Mesendoderm (in vitro differentiated cells): Measurements from ENCODE around the gene HOTAIR.

Experiments
- DNase-seq: peaks from one replicate; pipeline ENCODE4 v3.0.0; 2013
- H2AK5ac ChIP-seq: 2 replicates; pipeline ENCODE4 v1.6.1; 2013; ENCODE audit warnings: low read length, inconsistent platforms
- H2BK120ac ChIP-seq: 2 replicates; pipeline ENCODE4 v1.6.1; 2013; ENCODE audit warnings: low read depth, mild to moderate bottlenecking, low read length, moderate library complexity, mixed read lengths
- H2BK15ac ChIP-seq: replicated peaks from 2 replicates; pipeline ENCODE4 v1.6.1; 2013; ENCODE audit warnings: low read depth, mild to moderate bottlenecking, moderate library complexity
- H2BK5ac ChIP-seq: 2 replicates; pipeline ENCODE4 v1.6.1; 2013; ENCODE audit warnings: low read length, inconsistent platforms
- H3K18ac ChIP-seq: 2 replicates; pipeline ENCODE4 v1.6.1; 2013; ENCODE audit warnings: mild to moderate bottlenecking, low read length, mixed read lengths
- H3K23ac ChIP-seq: one replicate; pipeline ENCODE4 v1.6.1; 2013; ENCODE audit warnings: low read length
- H3K27ac ChIP-seq: 2 replicates; pipeline ENCODE4 v1.5.1; 2013; ENCODE audit warnings: low read depth, mild to moderate bottlenecking, inconsistent platforms, low read length, moderate library complexity
- H3K27me3 ChIP-seq: 2 replicates; pipeline ENCODE4 v1.6.1; 2013; ENCODE audit warnings: low read length, control low read depth, mild to moderate bottlenecking, inconsistent platforms; ENCODE audit not compliant: insufficient read depth, poor library complexity
- H3K36me3 ChIP-seq: 2 replicates; pipeline ENCODE4 v1.6.1; 2013; ENCODE audit warnings: low read length, inconsistent platforms; ENCODE audit not compliant: control insufficient read depth, insufficient read depth
- H3K4ac ChIP-seq: one replicate; pipeline ENCODE4 v1.6.1; 2013; ENCODE audit warnings: low read depth, mild to moderate bottlenecking, low read length, moderate library complexity
- H3K4me1 ChIP-seq: 2 replicates; pipeline ENCODE4 v1.6.1; 2013; ENCODE audit warnings: low read depth, low read length, inconsistent platforms; ENCODE audit not compliant: control insufficient read depth
- H3K4me2 ChIP-seq: 2 replicates; pipeline ENCODE4 v1.6.1; 2013; ENCODE audit warnings: low read length
- H3K4me3 ChIP-seq: 2 replicates; pipeline ENCODE4 v1.5.1; 2013; ENCODE audit warnings: mild to moderate bottlenecking, low read length
- H3K56ac ChIP-seq: one replicate; pipeline ENCODE4 v1.6.1; 2013; ENCODE audit warnings: low read length
- H3K79me1 ChIP-seq: 2 replicates; pipeline ENCODE4 v1.6.1; 2013; ENCODE audit warnings: low read length, inconsistent platforms
- H3K79me2 ChIP-seq: 2 replicates; pipeline ENCODE4 v1.6.1; 2013; ENCODE audit warnings: mild to moderate bottlenecking, low read length; ENCODE audit not compliant: control insufficient read depth, insufficient read depth
- H3K9ac ChIP-seq: 2 replicates; pipeline ENCODE4 v1.6.1; 2013; ENCODE audit warnings: low read length, inconsistent platforms
- H4K5ac ChIP-seq: one replicate; pipeline ENCODE4 v1.6.1; 2013; ENCODE audit warnings: low read length
- H4K8ac ChIP-seq: one replicate; pipeline ENCODE4 v1.6.1; 2013; ENCODE audit warnings: low read depth, mild to moderate bottlenecking, control low read depth, low read length, moderate library complexity
- WGBS: extraction: QIAGEN DNeasy Blood & Tissue Kit; methylation state at CpG from one replicate; pipeline ENCODE4 v1.1.7; 2013; ENCODE audit warnings: low lambda C conversion rate, missing lambda C conversion rate; ENCODE audit not compliant: insufficient coverage; ENCODE audit errors: extremely low coverage; 5-methylcytosine and 5-hydroxymethylcytosine counted together

HOTAIR gene

DNA sequence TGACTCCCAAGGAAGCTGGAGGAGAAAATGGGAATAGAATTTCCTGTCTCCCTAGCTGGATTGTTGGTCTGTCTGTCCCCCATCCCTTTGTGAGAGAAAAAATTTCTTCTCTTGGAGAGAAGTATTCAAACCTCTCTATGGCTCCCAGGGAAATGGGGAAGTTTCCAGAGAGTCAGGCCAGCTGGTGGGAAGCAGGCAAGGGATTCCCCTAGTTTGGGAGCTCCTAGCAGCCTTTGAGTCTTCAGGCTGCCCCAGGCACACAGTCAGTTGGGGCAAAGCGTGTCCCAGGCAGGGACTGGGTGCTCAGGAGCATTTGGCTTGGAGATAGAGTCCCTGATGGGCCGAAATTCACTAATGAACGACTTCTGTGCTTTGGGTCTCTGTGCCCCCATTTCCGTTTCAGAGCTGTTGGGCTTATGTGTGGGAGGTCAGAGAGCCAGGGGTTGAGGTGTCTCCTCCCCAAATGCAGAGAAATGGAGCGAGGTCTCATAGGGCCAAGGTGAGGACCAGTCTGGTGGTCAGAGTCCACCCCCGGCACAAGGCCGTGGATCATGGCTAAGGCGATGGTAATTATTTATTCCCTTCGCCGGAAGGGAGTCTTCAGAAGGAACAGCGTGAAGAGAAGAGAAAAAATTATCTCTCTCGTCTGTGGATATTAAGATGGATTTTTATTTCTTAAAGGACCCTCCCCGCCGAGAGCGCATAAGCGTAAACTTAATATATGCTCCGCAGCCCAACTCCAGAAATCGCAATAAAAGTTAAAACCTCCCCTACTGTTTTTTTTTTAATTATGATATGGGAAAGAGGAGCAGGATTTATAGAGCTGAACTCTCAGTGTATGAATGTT is 18.6 kb upstream of the HOTAIR start:
- no CpG with 5 or more reads among the region's 18 CpGs for WGBS
- Histone ChIP-seq H3K56ac (no peak overlapping the region), H2BK5ac (no peak overlapping the region), H3K27ac (no peak overlapping the region), H2BK15ac (no peak overlapping the region), H3K4me3 (no peak overlapping the region), H3K27me3 (peaks cover 96% of the 10 kb centered on the region), H3K36me3 (no peaks in the 10 kb centered on the region), H3K23ac (no peak overlapping the region), H2AK5ac (no peak overlapping the region), H3K4ac (no peak overlapping the region), H3K79me1 (no peaks in the 10 kb centered on the region), H3K4me2 (no peak overlapping the region), H2BK120ac (no peak overlapping the region), H3K4me1 (no peaks in the 10 kb centered on the region), H4K5ac (no peak overlapping the region), H3K18ac (no peak overlapping the region), H4K8ac (no peak overlapping the region), H3K9ac (no peak overlapping the region), H3K79me2 (no peaks in the 10 kb centered on the region)
- no peak for DNase-seq

DNA sequence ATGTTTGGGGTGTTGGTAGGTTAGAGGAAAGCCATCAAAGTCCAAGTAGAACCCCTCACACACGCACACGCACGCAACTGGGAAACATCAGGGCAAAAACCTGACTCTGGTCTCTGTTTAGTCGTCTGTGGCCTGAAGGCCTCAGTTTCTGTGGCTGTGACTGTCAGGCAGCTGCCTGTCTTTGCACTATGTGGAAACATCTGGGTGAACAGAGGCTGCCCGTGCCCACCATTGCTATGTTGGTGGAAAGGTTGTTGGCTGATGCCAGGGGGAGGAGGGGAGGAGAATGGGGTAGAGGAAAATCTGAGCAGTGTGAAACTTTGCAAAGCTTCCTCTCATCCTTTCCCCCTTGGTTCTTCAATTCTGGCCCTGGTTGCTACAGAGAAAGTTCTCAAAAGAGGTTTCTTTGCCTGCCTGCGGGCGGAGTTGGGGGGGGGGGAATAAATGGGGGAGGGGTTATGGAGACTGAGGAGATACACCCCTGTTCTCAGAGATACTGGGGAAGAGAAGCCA is 17.7 kb upstream of the HOTAIR start:
- no peak overlapping the region for H2BK120ac ChIP-seq
- H2BK15ac ChIP-seq, result no peak overlapping the region
- H4K8ac ChIP-seq, result no peak overlapping the region
- no peaks in the 10 kb centered on the region for H3K36me3 ChIP-seq
- no peaks in the 10 kb centered on the region for H3K79me1 ChIP-seq
- no peaks in the 10 kb centered on the region for H3K79me2 ChIP-seq
- no peak for DNase-seq
- no peak overlapping the region for H4K5ac ChIP-seq
- H3K9ac ChIP-seq, result no peak overlapping the region
- H2BK5ac ChIP-seq, result no peak overlapping the region
- peaks cover 95% of the 10 kb centered on the region for H3K27me3 ChIP-seq
- no peaks in the 10 kb centered on the region for H3K4me1 ChIP-seq
- no peak overlapping the region for H3K23ac ChIP-seq
- H3K4me3 ChIP-seq, result no peak overlapping the region
- H3K27ac ChIP-seq, result no peak overlapping the region
- no CpG with 5 or more reads among the region's 7 CpGs for WGBS
- no peak overlapping the region for H3K18ac ChIP-seq
- no peak overlapping the region for H2AK5ac ChIP-seq
- no peak overlapping the region for H3K4me2 ChIP-seq
- no peak overlapping the region for H3K56ac ChIP-seq
- H3K4ac ChIP-seq, result no peak overlapping the region

DNA sequence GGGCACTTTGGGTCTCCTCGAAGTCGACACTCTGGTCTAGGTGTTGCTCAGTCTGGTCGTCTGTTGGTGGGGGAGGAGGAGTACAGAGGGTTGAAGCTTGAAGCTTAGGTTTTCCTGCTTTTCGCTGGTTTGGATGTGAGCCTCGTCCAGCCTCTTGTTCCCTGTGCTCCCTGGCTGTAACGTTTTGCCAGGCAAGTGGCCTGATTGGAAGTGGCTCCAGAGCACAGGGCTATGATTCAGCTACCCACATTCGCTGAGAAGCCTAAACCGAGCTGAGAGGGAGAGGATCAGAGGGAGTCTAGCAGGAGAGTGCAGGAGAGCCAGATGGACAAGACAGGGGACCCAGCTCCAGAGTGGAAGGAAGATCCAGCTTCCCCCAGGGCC is 16.3 kb upstream of the HOTAIR start:
- H3K79me2 ChIP-seq, result no peaks in the 10 kb centered on the region
- no peak overlapping the region for H3K4me3 ChIP-seq
- H3K27me3 ChIP-seq, result peaks cover 95% of the 10 kb centered on the region
- no peak overlapping the region for H2BK5ac ChIP-seq
- H2BK120ac ChIP-seq, result no peak overlapping the region
- no peak overlapping the region for H3K4me2 ChIP-seq
- H3K56ac ChIP-seq, result no peak overlapping the region
- no peak overlapping the region for H4K8ac ChIP-seq
- H3K4ac ChIP-seq, result no peak overlapping the region
- H3K18ac ChIP-seq, result no peak overlapping the region
- H3K27ac ChIP-seq, result no peak overlapping the region
- no peak for DNase-seq
- no peaks in the 10 kb centered on the region for H3K79me1 ChIP-seq
- no peaks in the 10 kb centered on the region for H3K4me1 ChIP-seq
- H4K5ac ChIP-seq, result no peak overlapping the region
- WGBS, result no CpG with 5 or more reads among the region's 8 CpGs
- H3K23ac ChIP-seq, result no peak overlapping the region
- H3K9ac ChIP-seq, result no peak overlapping the region
- H2BK15ac ChIP-seq, result no peak overlapping the region
- no peaks in the 10 kb centered on the region for H3K36me3 ChIP-seq
- no peak overlapping the region for H2AK5ac ChIP-seq

DNA sequence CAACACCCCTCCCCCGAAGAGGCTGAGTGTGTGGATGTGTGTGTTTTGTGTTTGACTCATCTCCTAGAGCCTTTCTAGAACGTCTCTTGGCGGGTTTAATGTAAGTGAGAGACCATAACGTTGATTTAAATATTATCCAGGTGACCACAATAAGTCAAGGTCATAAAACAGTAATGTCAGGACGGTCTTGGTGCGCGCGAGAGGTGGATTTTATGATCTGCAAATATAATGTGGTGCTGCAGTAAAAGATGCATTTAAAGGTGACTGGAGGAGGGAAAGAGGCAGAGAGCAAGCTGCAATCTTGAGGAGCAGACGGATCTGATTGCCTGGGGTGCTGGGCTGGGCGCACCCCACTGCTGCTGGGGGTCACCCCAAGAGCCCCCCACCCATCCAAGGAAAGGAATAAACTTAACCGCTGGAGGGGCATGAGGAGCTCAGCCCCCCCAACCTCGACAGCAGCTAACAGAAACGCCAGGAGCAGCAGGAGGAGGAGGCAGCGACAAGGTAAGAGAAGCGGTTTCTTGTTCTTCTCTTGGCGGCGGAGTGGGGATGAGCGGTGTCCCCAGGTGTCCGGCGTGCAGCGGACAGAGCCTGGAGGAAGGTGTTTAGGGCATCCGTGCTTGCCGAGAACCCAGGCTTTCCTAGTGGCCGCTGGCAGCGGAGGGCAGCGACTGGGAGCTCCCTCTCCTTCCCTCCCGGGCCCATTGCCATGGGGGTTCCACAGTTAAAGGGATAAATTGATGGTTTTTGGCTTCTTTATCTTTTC is 15.7 kb upstream of the HOTAIR start:
- H4K5ac ChIP-seq, result no peak overlapping the region
- no peak overlapping the region for H3K56ac ChIP-seq
- H3K23ac ChIP-seq, result no peak overlapping the region
- no peak for DNase-seq
- no peak overlapping the region for H3K18ac ChIP-seq
- no peak overlapping the region for H2BK120ac ChIP-seq
- H3K36me3 ChIP-seq, result no peaks in the 10 kb centered on the region
- no peak overlapping the region for H3K4me3 ChIP-seq
- H3K27me3 ChIP-seq, result peaks cover 97% of the 10 kb centered on the region
- H2AK5ac ChIP-seq, result no peak overlapping the region
- no peak overlapping the region for H2BK15ac ChIP-seq
- no peaks in the 10 kb centered on the region for H3K4me1 ChIP-seq
- H4K8ac ChIP-seq, result no peak overlapping the region
- no peaks in the 10 kb centered on the region for H3K79me1 ChIP-seq
- WGBS, result no CpG with 5 or more reads among the region's 27 CpGs
- H3K27ac ChIP-seq, result no peak overlapping the region
- no peak overlapping the region for H2BK5ac ChIP-seq
- H3K79me2 ChIP-seq, result no peaks in the 10 kb centered on the region
- no peak overlapping the region for H3K4ac ChIP-seq
- no peak overlapping the region for H3K4me2 ChIP-seq
- no peak overlapping the region for H3K9ac ChIP-seq

DNA sequence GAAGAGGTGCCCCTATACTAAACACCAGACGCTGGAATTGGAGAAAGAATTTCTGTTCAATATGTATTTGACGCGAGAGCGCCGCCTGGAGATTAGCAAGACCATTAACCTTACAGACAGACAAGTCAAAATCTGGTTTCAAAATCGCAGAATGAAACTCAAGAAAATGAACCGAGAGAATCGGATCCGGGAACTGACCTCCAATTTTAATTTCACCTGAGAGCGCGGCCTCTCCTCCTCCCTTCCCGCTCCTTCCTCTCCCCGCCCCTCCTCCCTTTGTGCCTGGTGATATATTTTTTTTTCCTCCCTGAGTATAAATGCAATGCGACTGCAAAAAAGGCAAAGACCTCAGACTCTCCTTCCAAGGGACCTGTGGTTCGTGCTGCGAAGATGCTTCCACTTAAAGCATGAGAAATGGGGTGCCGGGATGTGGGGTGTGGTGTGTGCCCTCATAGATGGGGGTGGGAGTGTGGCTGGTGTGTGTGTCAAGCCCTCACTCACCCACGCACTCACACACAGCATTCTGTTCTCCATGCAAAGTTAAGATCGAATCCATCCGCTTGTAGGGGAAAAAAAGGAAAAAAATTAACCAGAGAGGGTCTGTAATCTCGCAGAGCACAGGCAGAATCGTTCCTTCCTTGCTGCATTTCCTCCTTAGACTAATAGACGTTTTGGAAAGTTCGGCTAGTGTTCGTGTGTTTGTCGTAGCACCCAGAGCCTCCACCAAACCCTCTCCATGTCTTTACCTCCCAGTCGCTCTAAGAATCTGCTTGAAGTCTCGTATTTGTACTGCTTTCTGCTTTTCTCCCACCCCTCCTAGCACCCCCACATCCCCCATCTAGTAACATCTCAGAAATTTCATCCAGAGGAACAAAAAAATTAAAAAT is 14.7 kb upstream of the HOTAIR start:
- Histone ChIP-seq H2BK5ac (no peak overlapping the region), H3K4me1 (no peaks in the 10 kb centered on the region)
- no CpG with 5 or more reads among the region's 28 CpGs for WGBS

More for the DNA sequence above, 14.7 kb upstream of the HOTAIR start:
- no peak overlapping the region for H3K56ac ChIP-seq
- no peak overlapping the region for H4K8ac ChIP-seq
- H3K9ac ChIP-seq, result no peak overlapping the region
- no peak overlapping the region for H3K27ac ChIP-seq
- H4K5ac ChIP-seq, result no peak overlapping the region
- H2AK5ac ChIP-seq, result no peak overlapping the region
- H3K36me3 ChIP-seq, result no peaks in the 10 kb centered on the region
- H3K27me3 ChIP-seq, result peaks cover 93% of the 10 kb centered on the region
- H3K79me2 ChIP-seq, result no peaks in the 10 kb centered on the region
- H3K23ac ChIP-seq, result no peak overlapping the region
- no peak for DNase-seq
- H3K79me1 ChIP-seq, result no peaks in the 10 kb centered on the region
- H3K18ac ChIP-seq, result no peak overlapping the region
- H2BK120ac ChIP-seq, result no peak overlapping the region
- H3K4me3 ChIP-seq, result no peak overlapping the region
- no peak overlapping the region for H3K4me2 ChIP-seq
- no peak overlapping the region for H3K4ac ChIP-seq
- H2BK15ac ChIP-seq, result no peak overlapping the region
